ENCODE results near the gene PNLIPRP3. TPM values are rescaled to one million over a fixed set of nuclear protein-coding genes. Genes with fewer than 3 reads are reported as not detected.

Gene PNLIPRP3
- total RNA-seq, result under 0.01 TPM in 1 of 2 replicates, not detected in the other

DNA sequence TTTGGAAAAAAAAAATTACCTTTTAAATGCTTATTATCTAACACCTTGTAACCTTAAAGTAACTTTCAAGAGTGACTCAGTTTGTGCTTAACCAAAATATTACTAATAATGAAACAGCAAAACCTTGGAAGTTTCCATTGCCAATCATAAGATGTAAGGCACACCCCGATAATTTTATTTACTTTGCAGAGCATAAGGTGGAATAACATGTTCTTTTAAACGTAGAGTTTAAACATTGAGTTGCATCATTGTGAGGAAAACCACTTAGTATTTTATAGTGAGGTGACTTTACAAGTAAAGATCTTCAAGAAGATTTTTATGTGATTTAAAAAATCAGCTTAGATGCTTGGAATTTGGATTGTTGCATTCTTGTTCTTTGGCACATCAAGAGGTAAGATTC lies at the start of gene PNLIPRP3:
Gene PNLIPRP3, plus strand, starts transcription at position 177 of the 400 bp plus-strand sequence. Its CDS starts 166 bp downstream, at position 343.

Other genes starting within 250 kb of the PNLIPRP3 start
- 3.9 and 5.2 TPM in 2 replicates for gene GFRA1, start 154.6 kb upstream of the PNLIPRP3 start, total RNA-seq
- gene CCDC172, start 103.4 kb upstream of the PNLIPRP3 start, total RNA-seq, result not detected in 2 replicates
- gene PNLIP, start 118.1 kb downstream of the PNLIPRP3 start, total RNA-seq, result not detected in 2 replicates
- gene PNLIPRP1, start 163.1 kb downstream of the PNLIPRP3 start, total RNA-seq, result not detected in 2 replicates
- not detected in 2 replicates for gene PNLIPRP2, start 193.1 kb downstream of the PNLIPRP3 start, total RNA-seq

Data from epithelial cell of alveolus of lung (primary cell).